SK-N-SH (cell line): Measurements from ENCODE around the gene RASD2.

Experiments used
- EP300 ChIP-seq, 2 experiments: IDR thresholded peaks; 2 replicates each; pipeline versions ENCODE4 v1.4.0 to v1.6.1; 2012; ENCODE audit warnings: borderline replicate concordance in 1 of 2, low read depth in 1 of 2, low read length in 1 of 2
- EZH2phosphoT487 ChIP-seq: fragments of 200-600 bp; sonication (generic); IDR thresholded peaks from 2 replicates; pipeline ENCODE4 v1.6.1; 2017; ENCODE audit warnings: low read depth, mixed run types, mild to moderate bottlenecking, antibody characterized with exemption, moderate library complexity, borderline replicate concordance
- FOSL2 ChIP-seq: IDR thresholded peaks from 2 replicates; pipeline ENCODE4 v1.4.0; 2012; ENCODE audit warnings: low read depth, mild to moderate bottlenecking, moderate library complexity, borderline replicate concordance
- FOXJ3 ChIP-seq: sonication (generic); formaldehyde crosslinking; IDR thresholded peaks from 2 replicates; pipeline ENCODE4 v1.5.1; 2020; ENCODE audit warnings: mild to moderate bottlenecking, missing genetic modification reagents
- NRF1 ChIP-seq: IDR thresholded peaks from 2 replicates; pipeline ENCODE4 v1.6.1; 2012; ENCODE audit warnings: low read depth, mild to moderate bottlenecking, low read length
- POLR2AphosphoS5 ChIP-seq: IDR thresholded peaks from 2 replicates; pipeline ENCODE4 v1.6.1; 2012; ENCODE audit warnings: low read depth, low read length
- RFX5 ChIP-seq: IDR thresholded peaks from 2 replicates; pipeline ENCODE4 v1.6.1; 2012; ENCODE audit warnings: mild to moderate bottlenecking, improper control_type of control experiment, low read length
- TF ChIP-seq, protein P1 (sequence below): IDR thresholded peaks from 2 replicates; pipeline ENCODE4 v1.4.0; 2012; ENCODE audit warnings: low read depth, borderline replicate concordance
- TF ChIP-seq, protein P2 (sequence below): fragments of 200-600 bp; sonication (generic); IDR thresholded peaks from 2 replicates; pipeline ENCODE4 v1.6.1; 2017; ENCODE audit warnings: antibody characterized with exemption, mild to moderate bottlenecking, moderate library complexity
- TF ChIP-seq, protein P3 (sequence below): IDR thresholded peaks from 2 replicates; pipeline ENCODE4 v1.6.1; 2012; ENCODE audit warnings: mild to moderate bottlenecking, low read depth, low read length, moderate library complexity
- TF ChIP-seq, protein P4 (sequence below): IDR thresholded peaks from 2 replicates; pipeline ENCODE4; 2012

DNA sequence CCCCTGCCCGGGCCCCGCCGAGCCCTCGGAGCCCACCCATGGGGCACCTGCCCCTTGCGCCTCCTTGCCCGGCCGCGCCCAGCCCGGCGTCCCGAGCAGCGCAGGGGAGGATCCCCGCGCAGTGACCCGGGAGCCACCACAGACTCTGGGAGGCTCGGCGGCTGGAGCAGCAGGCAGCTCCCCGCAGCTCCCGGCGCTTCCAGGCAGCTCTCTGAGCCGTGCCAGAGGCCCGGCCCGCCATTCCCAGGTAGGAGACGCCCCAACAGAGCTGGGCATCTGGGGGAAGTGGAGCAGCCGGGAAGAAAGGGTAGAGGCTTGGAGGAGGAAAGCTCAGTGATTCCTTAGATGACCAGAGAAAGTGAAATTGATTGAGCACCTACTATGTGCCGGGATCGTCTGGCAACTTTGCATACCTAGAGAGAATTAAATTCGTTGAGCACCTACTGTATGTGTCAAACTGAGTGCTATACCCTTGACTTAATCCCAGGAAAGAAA, 670 bp downstream of the RASD2 start:
- no peak for TF ChIP-seq POLR2AphosphoS5
- TF ChIP-seq, protein P1, sequence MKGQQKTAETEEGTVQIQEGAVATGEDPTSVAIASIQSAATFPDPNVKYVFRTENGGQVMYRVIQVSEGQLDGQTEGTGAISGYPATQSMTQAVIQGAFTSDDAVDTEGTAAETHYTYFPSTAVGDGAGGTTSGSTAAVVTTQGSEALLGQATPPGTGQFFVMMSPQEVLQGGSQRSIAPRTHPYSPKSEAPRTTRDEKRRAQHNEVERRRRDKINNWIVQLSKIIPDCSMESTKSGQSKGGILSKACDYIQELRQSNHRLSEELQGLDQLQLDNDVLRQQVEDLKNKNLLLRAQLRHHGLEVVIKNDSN = no peak
- TF ChIP-seq NRF1 = no peak
- TF ChIP-seq, protein P2, sequence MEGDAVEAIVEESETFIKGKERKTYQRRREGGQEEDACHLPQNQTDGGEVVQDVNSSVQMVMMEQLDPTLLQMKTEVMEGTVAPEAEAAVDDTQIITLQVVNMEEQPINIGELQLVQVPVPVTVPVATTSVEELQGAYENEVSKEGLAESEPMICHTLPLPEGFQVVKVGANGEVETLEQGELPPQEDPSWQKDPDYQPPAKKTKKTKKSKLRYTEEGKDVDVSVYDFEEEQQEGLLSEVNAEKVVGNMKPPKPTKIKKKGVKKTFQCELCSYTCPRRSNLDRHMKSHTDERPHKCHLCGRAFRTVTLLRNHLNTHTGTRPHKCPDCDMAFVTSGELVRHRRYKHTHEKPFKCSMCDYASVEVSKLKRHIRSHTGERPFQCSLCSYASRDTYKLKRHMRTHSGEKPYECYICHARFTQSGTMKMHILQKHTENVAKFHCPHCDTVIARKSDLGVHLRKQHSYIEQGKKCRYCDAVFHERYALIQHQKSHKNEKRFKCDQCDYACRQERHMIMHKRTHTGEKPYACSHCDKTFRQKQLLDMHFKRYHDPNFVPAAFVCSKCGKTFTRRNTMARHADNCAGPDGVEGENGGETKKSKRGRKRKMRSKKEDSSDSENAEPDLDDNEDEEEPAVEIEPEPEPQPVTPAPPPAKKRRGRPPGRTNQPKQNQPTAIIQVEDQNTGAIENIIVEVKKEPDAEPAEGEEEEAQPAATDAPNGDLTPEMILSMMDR = no peak
- no peak for TF ChIP-seq RFX5
- TF ChIP-seq EP300 (IDR thresholded peaks at IDR 0.05; ENCODE audit: borderline replicate concordance in 1 of 2, low read depth in 1 of 2, low read length in 1 of 2) = no peak
- TF ChIP-seq, protein P3, sequence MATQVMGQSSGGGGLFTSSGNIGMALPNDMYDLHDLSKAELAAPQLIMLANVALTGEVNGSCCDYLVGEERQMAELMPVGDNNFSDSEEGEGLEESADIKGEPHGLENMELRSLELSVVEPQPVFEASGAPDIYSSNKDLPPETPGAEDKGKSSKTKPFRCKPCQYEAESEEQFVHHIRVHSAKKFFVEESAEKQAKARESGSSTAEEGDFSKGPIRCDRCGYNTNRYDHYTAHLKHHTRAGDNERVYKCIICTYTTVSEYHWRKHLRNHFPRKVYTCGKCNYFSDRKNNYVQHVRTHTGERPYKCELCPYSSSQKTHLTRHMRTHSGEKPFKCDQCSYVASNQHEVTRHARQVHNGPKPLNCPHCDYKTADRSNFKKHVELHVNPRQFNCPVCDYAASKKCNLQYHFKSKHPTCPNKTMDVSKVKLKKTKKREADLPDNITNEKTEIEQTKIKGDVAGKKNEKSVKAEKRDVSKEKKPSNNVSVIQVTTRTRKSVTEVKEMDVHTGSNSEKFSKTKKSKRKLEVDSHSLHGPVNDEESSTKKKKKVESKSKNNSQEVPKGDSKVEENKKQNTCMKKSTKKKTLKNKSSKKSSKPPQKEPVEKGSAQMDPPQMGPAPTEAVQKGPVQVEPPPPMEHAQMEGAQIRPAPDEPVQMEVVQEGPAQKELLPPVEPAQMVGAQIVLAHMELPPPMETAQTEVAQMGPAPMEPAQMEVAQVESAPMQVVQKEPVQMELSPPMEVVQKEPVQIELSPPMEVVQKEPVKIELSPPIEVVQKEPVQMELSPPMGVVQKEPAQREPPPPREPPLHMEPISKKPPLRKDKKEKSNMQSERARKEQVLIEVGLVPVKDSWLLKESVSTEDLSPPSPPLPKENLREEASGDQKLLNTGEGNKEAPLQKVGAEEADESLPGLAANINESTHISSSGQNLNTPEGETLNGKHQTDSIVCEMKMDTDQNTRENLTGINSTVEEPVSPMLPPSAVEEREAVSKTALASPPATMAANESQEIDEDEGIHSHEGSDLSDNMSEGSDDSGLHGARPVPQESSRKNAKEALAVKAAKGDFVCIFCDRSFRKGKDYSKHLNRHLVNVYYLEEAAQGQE = no peak
- TF ChIP-seq FOSL2 = no peak
- no peak for TF ChIP-seq EZH2phosphoT487
- TF ChIP-seq FOXJ3 (CRISPR knock-in tag) = no peak
- TF ChIP-seq, protein P4, sequence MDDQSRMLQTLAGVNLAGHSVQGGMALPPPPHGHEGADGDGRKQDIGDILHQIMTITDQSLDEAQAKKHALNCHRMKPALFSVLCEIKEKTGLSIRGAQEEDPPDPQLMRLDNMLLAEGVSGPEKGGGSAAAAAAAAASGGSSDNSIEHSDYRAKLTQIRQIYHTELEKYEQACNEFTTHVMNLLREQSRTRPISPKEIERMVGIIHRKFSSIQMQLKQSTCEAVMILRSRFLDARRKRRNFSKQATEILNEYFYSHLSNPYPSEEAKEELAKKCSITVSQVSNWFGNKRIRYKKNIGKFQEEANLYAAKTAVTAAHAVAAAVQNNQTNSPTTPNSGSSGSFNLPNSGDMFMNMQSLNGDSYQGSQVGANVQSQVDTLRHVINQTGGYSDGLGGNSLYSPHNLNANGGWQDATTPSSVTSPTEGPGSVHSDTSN = no peak
